Fibroblast of mammary gland (primary cell): Measurements from ENCODE around the gene NGLY1.

Experiments
- DNase-seq: peaks from one replicate; pipeline ENCODE4 v3.0.0-alpha.2; 2010; ENCODE audit warnings: low read depth
- H3K4me3 ChIP-seq: 2 replicates; pipeline ENCODE4 v1.5.1; 2011; ENCODE audit warnings: low read depth, mild to moderate bottlenecking, low read length, moderate library complexity; ENCODE audit not compliant: control insufficient read depth
- CTCF ChIP-seq: conservative IDR thresholded peaks from 2 replicates; pipeline ENCODE4 v1.5.1; 2011; ENCODE audit warnings: low read depth, low read length, inconsistent platforms; ENCODE audit not compliant: control insufficient read depth, insufficient read depth

The NGLY1 gene

DNA sequence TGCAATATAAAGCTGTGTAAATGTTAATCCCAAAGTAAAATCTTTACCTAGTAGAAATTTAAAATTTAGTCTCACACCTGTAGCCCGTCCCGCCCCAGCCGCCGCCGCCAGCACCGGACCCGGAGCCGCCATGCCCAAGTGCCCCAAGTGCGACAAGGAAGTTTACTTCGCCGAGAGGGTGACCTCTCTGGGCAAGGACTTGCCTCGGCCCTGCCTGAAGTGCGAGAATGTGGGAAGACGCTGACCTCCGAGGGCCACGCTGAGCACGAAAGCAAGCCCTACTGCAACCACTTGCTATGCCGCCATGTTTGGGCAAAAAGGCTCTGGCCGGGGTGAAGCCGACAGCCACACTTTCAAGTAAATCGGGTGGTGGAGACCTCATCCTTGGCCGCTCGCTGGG lies 96.5 kb downstream of the NGLY1 start:
- no peak overlapping the region for H3K4me3 ChIP-seq
- no peak for TF ChIP-seq CTCF
- no peak for DNase-seq

DNA sequence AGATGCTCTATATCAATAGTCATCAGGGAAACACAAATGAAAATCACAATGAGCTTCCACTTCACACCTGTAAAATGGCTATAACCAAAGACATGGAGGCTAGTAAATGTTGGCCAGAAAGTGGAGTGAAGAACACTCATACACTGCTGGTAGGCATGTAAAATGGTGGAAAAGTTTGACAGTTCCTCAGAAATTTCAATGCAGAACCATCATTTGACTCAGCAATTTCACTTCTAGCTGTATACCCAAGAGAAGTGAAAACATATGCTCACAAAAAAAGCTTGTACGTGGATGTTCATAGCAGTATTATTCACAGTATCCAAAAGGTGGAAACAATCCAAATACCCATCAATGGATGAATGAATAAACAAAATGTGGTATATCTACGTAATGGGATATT lies 99.4 kb downstream of the NGLY1 start:
- no peak for DNase-seq
- no peak for TF ChIP-seq CTCF
- no peak overlapping the region for H3K4me3 ChIP-seq

GRCh38 chr3:25683410-25683809 lies 99.8 kb downstream of the NGLY1 start:
- no peak for TF ChIP-seq CTCF
- no peak overlapping the region for H3K4me3 ChIP-seq
- no peak for DNase-seq

DNA sequence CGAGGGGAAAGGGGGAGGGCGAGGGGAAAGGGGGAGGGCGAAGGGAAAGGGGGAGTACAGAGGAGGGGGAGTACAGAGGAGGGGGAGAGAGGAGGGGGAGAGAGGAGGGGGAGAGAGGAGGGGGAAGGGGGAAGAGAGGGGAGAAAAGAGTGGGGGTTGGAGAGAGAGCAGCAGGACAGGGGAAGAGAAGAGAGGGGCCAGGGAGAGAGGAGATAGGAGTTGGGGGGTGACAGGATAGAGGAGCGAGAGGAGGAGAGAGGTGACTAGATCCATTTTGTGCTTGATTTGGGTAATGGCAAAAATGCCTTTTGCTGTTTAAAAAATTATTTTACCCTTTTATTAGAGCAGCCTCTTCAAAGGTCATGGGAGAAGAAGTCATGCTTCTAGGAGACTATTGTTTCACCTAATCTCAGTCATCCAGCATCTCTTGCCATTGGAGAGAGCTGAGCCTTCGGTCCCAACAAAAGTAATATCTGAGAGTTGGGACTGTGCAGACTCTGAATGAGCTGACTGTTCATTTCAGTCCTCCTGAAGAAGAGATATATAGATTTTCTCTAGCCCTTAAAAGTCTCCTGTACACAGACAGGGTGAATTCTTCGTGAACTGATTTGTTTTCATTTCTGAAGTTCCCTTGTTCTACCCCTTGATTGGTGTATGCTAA lies 103.5 kb downstream of the NGLY1 start:
- no peak for DNase-seq
- no peak overlapping the region for H3K4me3 ChIP-seq
- no peak for TF ChIP-seq CTCF

- no peak for DNase-seq
- H3K4me3 ChIP-seq = no peak overlapping the region
- no peak for TF ChIP-seq CTCF
Observed at GRCh38 chr3:25679166-25679565, 104.1 kb downstream of the NGLY1 start.

- TF ChIP-seq CTCF = no peak
- peak; percentile 21 for DNase-seq
- H3K4me3 ChIP-seq = no peak overlapping the region
Observed at GRCh38 chr3:25678581-25678980, 104.7 kb downstream of the NGLY1 start.

GRCh38 chr3:25677121-25677520 lies 106.1 kb downstream of the NGLY1 start:
- no peak for DNase-seq
- H3K4me3 ChIP-seq = no peak overlapping the region
- no peak for TF ChIP-seq CTCF
